Bronchial epithelial cell (primary cell): Measurements from ENCODE around the gene PRSS57. TPM values are rescaled to one million over a fixed set of nuclear protein-coding genes. Genes with fewer than 3 reads are reported as not detected.

Experiments
- DNase-seq: peaks from one replicate; pipeline ENCODE4 v3.0.0-alpha.2; 2010; ENCODE audit warnings: low read depth
- FAIRE-seq: peaks from 2 replicates; lab custom pipeline; 2011; peaks lifted over from hg19 to GRCh38; lab: Jason Lieb, UNC
- H3K27me3 ChIP-seq: 2 replicates; pipeline ENCODE4 v1.5.1; 2011; ENCODE audit warnings: low read length; ENCODE audit not compliant: control insufficient read depth, insufficient read depth
- H3K36me3 ChIP-seq: 2 replicates; pipeline ENCODE4 v1.5.1; 2011; ENCODE audit warnings: low read length; ENCODE audit not compliant: control insufficient read depth, insufficient read depth
- H3K4me3 ChIP-seq: 2 replicates; pipeline ENCODE4 v1.5.1; 2011; ENCODE audit warnings: mild to moderate bottlenecking, low read depth, low read length, control low read depth
- CTCF ChIP-seq: IDR thresholded peaks from 2 replicates; pipeline ENCODE4 v1.5.1; 2011; ENCODE audit warnings: mild to moderate bottlenecking, moderate library complexity, low read length, control low read depth, inconsistent platforms; ENCODE audit not compliant: insufficient read depth, severe bottlenecking
- total RNA-seq: library from RNA; depleted of rRNA; stranded (reverse); fragments of >200 nt; gene quantifications from 2 replicates; pipeline ENCODE4 v1.2.1, GENCODE V29; 2014

PRSS57 gene
- total RNA-seq, 1 donor from 2014 or later = not detected

GRCh38 chr19:648904-649801, 46.1 kb downstream of the PRSS57 start:
- Histone ChIP-seq H3K36me3 (peaks cover 34% of the 10 kb centered on the region), H3K27me3 (no peaks in the 10 kb centered on the region), H3K4me3 (no peak overlapping the region)
- FAIRE-seq (no peak), DNase-seq (no peak)
- TF ChIP-seq CTCF = no peak

- no peak for DNase-seq
- Histone ChIP-seq H3K36me3 (peaks cover 26% of the 10 kb centered on the region), H3K4me3 (no peak overlapping the region), H3K27me3 (no peaks in the 10 kb centered on the region)
- FAIRE-seq = no peak
- TF ChIP-seq CTCF = no peak
Measured at GRCh38 chr19:648305-648704, 46.9 kb downstream of the PRSS57 start.

- FAIRE-seq (no peak), DNase-seq (no peak)
- Histone ChIP-seq H3K36me3 (peaks cover 22% of the 10 kb centered on the region), H3K4me3 (no peak overlapping the region), H3K27me3 (no peaks in the 10 kb centered on the region)
- no peak for TF ChIP-seq CTCF
Measured at GRCh38 chr19:647566-648284, 47.5 kb downstream of the PRSS57 start.

- H3K27me3 ChIP-seq = no peaks in the 10 kb centered on the region
- peaks cover 21% of the 10 kb centered on the region for H3K36me3 ChIP-seq
- DNase-seq (no peak), FAIRE-seq (no peak)
- H3K4me3 ChIP-seq = no peak overlapping the region
- no peak for TF ChIP-seq CTCF
Measured at GRCh38 chr19:646779-647565, 48.3 kb downstream of the PRSS57 start.

- H3K27me3 ChIP-seq = no peaks in the 10 kb centered on the region
- H3K36me3 ChIP-seq = peaks cover 17% of the 10 kb centered on the region
- no peak overlapping the region for H3K4me3 ChIP-seq
- DNase-seq (no peak), FAIRE-seq (no peak)
- TF ChIP-seq CTCF = no peak
Measured at GRCh38 chr19:645912-646778, 49.1 kb downstream of the PRSS57 start.
